SH-SY5Y (cell line): Measurements from ENCODE around the gene PLRG1.

Source experiments
- GATA2 ChIP-seq: IDR thresholded peaks from 2 replicates; pipeline ENCODE4 v1.6.1; 2011; ENCODE audit warnings: mild to moderate bottlenecking, low read depth, low read length
- GATA3 ChIP-seq: IDR thresholded peaks from 2 replicates; pipeline ENCODE4 v1.6.1; 2011; ENCODE audit warnings: low read depth, mild to moderate bottlenecking, low read length, moderate library complexity

The PLRG1 gene

DNA sequence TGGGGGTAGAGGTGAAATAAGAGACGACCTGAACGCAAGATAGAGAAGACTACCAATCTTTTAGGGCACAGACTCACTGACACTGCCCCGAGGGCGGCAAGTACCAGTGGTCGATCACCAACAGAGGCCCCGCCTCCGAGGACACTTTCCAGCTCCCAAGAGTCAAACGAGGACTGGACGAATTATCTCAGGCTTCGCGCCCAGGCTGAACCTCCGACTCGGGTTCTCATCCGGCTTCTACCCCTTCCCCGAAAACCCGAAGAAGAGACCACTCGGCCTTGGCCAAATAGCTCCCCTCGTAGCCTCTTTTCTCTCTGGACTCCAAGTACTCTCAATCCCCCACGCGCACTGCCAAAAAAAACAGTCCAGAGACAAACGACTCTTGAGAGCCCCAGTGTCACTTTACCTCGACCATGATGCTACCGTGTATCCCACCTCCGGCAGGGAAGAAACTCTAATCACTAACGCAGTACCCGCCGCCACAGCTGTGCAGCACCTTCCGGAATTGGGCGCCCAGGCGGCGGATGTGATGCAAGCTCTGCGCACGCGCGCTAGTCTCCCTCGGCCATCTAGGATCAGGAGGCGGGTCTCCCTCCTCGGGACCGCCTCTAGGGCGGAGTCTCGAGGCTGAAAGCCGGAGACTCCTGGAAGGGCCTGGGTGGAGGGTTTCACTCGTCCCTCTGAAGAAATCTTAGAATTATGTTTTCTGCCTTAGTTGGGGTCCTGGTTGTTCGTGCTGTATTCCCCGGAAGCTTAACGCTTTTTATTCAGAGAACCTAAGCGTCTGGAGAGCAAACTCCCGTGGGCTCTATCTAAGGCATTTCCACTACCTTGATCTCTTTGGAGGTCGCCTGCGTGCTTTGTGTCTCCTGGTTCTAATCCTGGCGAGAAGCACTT, at the start of gene PLRG1:
TSS of gene PLRG1 (minus strand) at position 507 of the 897 bp plus-strand sequence. CDS start at position 415, 92 bp downstream.
- TF ChIP-seq GATA2 (0 out of 2 replicates have a peak, but pooled peaks have one; percentile 22), GATA3 (no peak)

DNA sequence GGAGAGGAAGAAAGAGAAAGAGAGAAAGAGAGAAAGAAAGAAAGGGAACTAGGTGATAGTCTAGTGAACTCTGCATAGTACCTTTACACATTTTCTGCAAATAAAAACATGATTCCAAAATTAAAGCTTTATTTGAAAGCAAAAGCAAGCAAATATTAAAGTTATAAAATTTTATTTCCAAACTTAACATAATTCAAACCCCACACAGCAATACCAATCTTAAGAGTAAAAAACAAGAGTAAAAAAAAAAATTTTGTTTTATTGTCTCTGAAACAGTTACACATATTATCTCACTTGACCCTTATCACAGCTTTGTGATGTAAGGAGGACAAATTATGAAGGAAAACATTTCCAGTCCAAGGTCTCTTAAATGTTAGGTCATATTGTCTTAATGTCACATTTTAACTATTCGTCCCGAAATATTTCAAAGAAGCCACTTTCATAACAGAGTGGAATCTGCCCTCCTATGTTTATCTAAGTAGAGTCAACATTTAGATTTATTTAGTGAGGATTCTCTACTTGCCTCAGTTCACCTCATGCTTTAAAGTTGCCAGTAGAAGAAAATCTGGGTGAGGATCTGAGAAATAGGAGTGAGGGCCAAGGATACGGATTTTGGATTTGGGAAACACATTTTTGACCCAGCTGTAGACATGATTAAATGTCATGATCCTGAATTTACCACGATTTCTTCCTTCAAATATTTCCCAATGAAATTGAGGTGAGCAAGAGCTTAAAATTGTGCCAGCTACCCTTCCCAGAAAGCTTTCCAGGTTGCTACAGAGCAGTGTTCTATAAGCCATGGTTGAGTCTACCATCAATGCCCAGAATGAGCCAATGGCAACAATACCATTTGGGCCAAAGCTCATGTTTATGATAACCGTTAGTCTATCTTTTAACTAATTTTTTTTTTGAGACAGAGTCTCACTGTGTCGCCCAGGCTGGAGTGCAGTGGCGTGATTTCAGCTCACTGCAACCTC, 47.9 kb upstream of the PLRG1 start:
- TF ChIP-seq GATA2 (no peak), GATA3 (no peak)

DNA sequence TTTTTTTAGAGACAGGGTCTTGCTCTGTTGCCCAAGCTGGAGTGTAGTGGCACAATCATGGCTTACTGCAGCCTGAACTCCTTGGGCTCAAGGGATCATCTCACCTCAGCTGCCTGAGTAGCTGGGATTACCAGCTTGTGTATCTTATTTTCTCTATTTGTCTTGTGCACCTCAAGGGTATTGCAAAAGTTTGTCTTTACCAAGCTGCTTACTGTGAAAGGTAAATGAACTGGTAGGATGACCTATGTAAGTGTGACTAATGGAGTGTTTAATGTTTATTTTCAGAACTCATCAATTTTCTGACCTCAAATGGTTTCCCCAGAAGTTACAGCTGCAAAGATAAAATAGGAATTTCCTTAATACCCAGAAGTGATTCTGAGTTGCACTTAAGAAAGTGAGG, 45.6 kb upstream of the PLRG1 start:
- no peak for TF ChIP-seq GATA2
- no peak for TF ChIP-seq GATA3

DNA sequence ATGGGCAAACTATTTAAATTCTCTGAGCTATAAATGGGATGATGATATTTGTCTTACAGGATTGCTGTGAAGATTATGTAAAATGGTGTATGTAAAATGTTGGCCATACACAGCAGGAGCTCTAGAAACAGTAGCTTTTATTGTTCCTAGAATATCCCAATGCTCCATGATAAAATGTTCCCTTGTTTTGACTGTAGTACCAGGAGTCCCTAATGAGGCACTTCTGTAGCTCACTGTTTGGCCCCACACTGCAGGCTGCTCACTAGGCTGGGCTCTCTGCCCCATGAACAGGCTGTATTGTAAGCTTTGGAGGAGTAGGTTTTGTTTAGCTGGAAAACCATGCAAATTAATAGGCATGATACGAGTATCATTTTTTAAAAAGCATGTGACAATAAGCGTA, 43.7 kb upstream of the PLRG1 start:
- TF ChIP-seq GATA2 (no peak), GATA3 (no peak)

DNA sequence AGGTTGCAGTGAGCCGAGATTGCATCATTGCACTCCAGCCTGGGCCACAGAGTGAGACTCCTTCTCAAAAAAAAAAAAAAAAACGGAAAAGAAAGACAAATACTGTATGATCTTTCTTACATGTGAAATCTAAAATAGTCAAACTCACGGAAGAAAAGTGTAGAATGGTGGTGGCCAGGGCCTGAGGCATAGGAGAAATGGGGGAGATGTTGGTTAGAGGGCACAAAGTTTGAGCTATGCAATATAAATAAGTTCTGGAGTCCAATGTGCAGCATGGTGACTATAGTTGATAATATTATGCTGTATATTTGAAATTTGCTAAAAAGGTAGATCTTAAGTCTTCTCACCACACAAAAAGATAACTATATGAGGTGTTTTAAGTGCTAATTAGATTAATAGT, 41.7 kb upstream of the PLRG1 start:
- TF ChIP-seq GATA3 (no peak), GATA2 (no peak)

DNA sequence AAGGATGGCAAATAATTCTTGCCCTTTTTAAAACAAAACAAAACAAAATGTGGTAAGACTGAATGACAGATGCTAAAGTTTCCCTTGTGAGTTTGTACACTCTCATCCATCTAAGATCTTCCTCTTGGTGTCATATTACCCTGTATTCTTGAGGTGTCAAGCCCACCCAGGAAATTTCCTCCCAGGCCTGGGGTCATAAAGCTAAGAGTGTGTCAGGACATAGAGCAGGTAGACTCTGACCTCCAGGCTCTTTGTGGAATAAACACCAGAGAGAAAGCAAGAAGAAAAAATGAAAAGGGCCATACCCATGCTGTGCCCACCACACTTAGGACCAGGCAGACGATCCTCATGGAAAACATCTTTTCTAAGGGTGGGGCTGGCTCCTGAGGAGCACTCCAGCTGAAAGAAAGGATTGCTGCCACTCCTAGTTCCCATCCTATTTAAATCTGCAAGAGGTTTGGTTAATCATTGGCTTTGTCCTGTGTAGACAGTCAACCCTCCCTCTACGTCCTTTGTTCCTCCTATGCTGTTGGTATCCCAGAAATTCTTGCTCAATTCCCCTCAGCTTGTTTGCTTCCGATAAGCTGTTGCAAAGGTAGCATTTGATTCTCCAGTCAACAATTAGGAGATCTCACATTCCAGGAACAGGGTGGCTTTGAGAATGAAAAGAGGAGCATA, 40.3 kb upstream of the PLRG1 start, which contains the start of gene FGA:
TSS of gene FGA (minus strand) at position 414 of the 678 bp plus-strand sequence. CDS start at position 359, 55 bp downstream.
- TF ChIP-seq GATA2 (no peak), GATA3 (no peak)

DNA sequence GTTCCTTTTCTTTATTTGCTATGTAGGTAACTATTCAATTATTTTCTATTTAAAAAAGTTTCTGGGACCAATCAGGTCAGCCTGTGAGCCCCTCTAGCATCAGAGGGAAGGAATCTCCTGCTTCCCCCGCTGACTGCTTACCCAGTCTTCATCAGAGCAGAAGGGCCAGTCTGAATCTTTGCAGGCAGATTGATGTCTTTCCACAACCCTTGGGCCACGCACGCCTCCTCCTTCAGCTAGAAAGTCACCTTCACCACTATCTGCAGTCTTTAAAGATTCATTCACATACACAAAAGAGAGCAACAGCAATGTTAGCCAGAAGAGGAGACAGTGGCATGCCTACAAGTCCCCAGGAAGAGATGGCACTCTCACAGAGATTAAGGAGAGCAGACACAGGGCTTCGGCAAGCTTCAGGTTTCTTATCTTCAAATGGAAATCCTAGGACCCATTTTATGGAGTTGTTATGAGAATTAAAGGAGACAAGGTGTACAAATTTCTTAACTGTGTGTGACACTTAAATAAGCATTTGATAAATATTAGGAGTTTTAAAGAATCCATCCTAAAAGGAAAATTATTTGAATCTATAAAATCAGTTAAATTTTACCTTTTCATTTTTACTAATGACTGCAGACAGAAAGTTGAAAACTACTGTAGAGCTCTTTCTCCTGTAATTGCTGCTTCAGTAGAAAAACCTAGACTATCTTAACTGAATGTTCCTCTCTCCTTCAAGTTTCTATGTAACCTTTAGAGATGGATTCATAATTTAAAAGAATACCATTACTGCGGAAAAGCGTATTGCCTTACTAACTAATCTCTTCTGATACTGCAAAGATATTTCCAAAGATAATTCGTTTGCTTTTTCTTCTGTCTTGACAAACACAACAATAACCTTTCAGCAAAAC, 39.3 kb upstream of the PLRG1 start:
- TF ChIP-seq GATA2, result no peak
- TF ChIP-seq GATA3, result no peak

DNA sequence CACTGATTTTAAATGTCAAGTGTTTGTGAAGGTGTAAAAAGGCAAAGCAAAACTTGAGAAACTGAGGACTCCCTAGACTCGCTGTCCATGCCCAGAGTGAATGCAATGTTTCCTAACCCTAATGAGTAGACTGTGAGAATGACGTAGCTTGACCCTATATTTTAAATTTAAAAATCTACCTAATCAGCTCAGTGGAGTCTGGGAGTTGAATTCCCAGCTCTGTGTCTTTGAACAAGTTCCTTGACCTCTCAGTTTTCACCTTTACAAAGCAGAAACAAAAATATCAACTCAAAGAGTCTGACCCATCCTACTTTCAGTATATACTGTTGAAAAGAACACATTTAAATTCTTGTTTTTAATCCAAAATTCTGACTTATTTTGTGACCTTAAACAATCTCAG, 38.0 kb upstream of the PLRG1 start:
- TF ChIP-seq GATA2 (no peak), GATA3 (no peak)

DNA sequence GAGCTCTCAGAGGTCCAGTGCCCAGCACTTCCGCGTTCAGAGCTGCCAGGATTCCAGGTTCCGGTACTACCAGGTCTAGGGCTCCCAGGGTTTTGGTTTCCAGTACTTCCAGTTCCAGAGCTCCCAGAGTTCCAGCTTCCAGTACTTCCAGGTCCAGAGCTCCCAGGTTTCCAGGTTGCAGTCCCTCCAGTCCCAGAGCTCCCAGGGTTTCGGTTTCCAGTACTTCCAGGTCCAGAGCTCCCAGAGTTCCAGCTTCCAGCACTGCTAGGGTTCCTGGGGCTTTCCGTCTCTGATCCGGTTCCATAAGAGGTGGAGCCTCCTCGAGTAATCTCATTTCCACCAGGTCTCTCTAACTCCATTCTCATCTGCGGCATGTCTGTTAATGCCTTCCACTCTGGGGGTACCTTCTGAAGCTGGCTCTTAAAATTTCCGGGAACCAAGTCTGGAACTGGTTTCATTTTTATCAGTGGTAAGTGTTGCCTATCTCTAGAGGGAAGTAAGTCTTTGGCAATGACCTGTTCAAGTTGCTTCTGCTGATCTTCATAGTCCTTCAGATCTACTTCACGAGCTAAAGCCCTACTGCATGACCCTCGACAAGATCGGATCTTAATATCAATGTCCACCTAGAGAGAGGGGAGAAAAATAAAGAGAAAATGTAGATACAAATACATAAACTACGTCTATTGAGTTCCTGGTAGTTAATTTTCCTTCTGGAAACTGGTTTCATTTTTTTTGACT, 36.3 kb upstream of the PLRG1 start:
- TF ChIP-seq GATA3 (no peak), GATA2 (no peak)

DNA sequence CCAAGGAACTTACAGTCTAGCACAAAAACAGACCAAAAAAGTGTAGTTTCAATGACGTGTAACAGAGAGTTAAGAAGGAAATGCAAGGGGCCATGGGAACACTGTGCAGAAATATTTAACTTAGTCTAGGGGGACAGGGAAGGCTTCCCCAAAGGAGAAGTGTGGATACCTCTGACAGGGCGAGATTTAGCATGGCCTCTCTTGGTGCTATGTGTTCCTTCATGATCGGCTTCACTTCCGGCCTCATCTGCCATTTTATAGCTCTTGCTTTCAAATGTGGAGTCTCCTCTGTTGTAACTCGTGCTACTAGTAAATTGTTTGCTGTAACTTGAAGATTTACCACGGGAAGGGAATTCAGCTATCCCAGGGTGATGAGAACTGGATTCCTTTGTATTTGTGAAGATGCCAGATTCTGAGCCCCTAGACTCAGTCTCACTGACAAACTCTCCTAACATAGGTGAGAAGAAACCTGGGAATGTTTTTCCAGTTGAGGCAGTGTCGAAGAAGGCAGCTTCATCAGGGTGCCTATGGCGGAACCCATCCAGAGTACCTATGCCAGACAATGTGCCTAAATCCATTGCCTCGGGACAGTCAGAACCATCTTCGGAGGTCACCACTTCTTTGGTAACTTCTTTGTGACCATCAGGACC, 35.3 kb upstream of the PLRG1 start:
- TF ChIP-seq GATA3, result no peak
- no peak for TF ChIP-seq GATA2

DNA sequence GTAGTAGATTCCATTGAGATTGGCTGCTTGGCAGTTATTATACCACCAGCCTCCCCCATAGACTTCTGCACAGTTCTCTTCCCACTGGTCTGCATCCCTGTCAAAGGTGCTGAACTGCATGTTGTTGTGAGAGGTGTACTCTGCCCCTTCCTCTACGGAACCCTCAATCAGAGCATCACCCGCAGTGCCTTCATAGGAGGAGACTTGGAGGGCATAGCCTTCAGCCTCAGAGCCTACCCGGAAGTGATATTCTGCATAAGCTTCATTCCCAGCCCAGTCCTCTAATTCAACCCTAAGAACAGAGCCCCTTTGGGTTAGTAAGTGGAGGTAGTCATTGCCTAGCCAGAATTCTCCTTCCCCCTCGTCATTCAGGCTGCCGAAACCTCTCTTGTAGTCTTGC, 34.1 kb upstream of the PLRG1 start:
- TF ChIP-seq GATA2 (no peak), GATA3 (no peak)

DNA sequence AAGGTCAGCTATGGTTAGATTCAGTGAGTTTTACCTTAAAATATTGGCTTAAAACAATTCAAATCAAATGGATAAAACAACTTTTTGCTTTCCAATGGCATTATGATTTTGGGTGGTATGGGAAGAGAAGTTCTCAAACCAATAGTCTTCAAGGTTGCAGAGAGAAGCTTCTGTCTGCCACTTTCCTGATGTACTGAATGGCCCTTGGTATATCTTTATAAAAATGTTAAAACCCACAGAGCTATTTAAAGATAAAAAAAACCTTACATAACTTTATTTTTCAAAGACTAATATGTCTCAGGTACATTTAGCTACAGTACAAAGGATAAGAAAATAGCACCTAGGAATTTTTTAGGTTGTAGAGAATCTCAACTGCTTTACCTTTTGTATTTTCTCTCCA, 33.5 kb upstream of the PLRG1 start:
- TF ChIP-seq GATA3, result no peak
- no peak for TF ChIP-seq GATA2

DNA sequence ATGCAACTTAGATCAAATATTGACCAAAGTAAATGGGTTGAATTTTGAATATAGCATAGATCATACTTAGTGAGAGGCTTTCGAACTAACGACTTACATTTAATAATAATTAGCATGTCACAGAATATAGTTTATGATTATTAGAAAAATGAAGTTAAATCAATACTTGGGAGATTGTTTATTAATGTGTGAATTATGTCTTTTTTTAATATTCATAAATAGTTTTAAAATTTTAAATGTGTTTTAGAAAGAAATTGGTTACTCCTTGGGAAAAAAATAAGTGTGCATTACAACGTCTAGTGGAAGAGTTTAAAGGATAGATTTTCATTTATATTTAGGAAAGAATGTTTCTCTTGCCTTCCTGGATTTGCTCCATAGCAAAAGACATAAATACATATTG, 33.0 kb upstream of the PLRG1 start:
- no peak for TF ChIP-seq GATA3
- no peak for TF ChIP-seq GATA2
